ENCODE measurements around the gene ADAM12.

- no peak for TF ChIP-seq CTCF (conservative IDR thresholded peaks at IDR 0.05; ENCODE audit: low read length)
- no peak for TF ChIP-seq EZH2phosphoT487 (IDR thresholded peaks at IDR 0.05; ENCODE audit: borderline replicate concordance)
Measured at GRCh38 chr10:126380352-126381076, 7.8 kb downstream of the ADAM12 start.

Data from Loucy (cell line).